GM12878 (cell line): Measurements from ENCODE around the gene AKAP9. TPM values are rescaled to one million over a fixed set of nuclear protein-coding genes. Genes with fewer than 3 reads are reported as not detected.

Source experiments
- ATAC-seq: fragments of 200-7000 bp; cut with Tn5 transposase; 3 replicates; pipeline ENCODE4 v1.9.1; 2020; ENCODE audit warnings: mild to moderate bottlenecking, moderate library complexity
- BruUV-seq: library from RNA; stranded (reverse); fragments of 400-500 nt; replicated peaks from 2 replicates; lab custom pipeline; 2021; lab: Mats Ljungman, UMichigan
- CTCF ChIA-PET: fragments of 300-600 bp; sonication (Branson Sonifier 250); formaldehyde crosslinking; extraction: SDS; loops from one replicate; lab custom pipeline; 2021; ENCODE audit warnings: inconsistent platforms; lab: Yijun Ruan, JAX
- POLR2A ChIA-PET: fragments of 350-600 bp; formaldehyde crosslinking; extraction: SDS; loops from one replicate; lab custom pipeline; 2021; ENCODE audit warnings: inconsistent platforms; lab: Charles Lee
- RAD21 ChIA-PET: fragments of 300-600 bp; sonication (Branson Sonifier 250); formaldehyde crosslinking; loops from one replicate; lab custom pipeline; 2023; ENCODE audit warnings: antibody characterized with exemption; ENCODE audit not compliant: unreplicated experiment; lab: Charles Lee
- SMC1A ChIA-PET: fragments of 300-600 bp; sonication (Branson Sonifier 250); formaldehyde crosslinking; loops from one replicate; lab custom pipeline; 2023; ENCODE audit not compliant: unreplicated experiment, uncharacterized antibody; lab: Charles Lee
- DNase-seq: peaks from one replicate; pipeline ENCODE4 v3.0.0-alpha.2; 2011; ENCODE audit warnings: low read depth, low spot score
- FAIRE-seq: peaks from 3 replicates; lab custom pipeline; 2011; peaks lifted over from hg19 to GRCh38; lab: Jason Lieb, UNC
- H2AFZ ChIP-seq: 2 replicates; pipeline ENCODE4 v1.6.0; 2011; ENCODE audit warnings: low read depth, low read length, control low read depth; ENCODE audit not compliant: control insufficient read depth
- H3K27ac ChIP-seq: 2 replicates; pipeline ENCODE4 v1.5.1; 2011; ENCODE audit warnings: control low read depth; ENCODE audit not compliant: control insufficient read depth, insufficient read depth
- H3K27me3 ChIP-seq, 2 experiments: replicated peaks in 1 of 2; 2 replicates each; pipeline versions ENCODE4 v1.6.0 to v1.6.1; 2011; ENCODE audit warnings: low read length in 1 of 2; ENCODE audit not compliant: control insufficient read depth in 2 of 2, insufficient read depth in 2 of 2
- H3K36me3 ChIP-seq, 2 experiments: 2 replicates each; pipeline ENCODE4 v1.5.1; 2011; ENCODE audit warnings: low read length in 1 of 2; ENCODE audit not compliant: control insufficient read depth in 2 of 2, insufficient read depth in 2 of 2
- H3K4me1 ChIP-seq: 2 replicates; pipeline ENCODE4 v1.6.1; 2011; ENCODE audit warnings: mild to moderate bottlenecking, low read length, moderate library complexity, mixed read lengths; ENCODE audit not compliant: control insufficient read depth, insufficient read depth
- H3K4me2 ChIP-seq: 2 replicates; pipeline ENCODE4 v1.6.0; 2011; ENCODE audit warnings: control low read depth; ENCODE audit not compliant: control insufficient read depth, insufficient read depth
- H3K4me3 ChIP-seq: fragments of 200-600 bp; sonication (generic); 2 replicates; pipeline ENCODE4 v1.5.1; 2016
- H3K79me2 ChIP-seq: 2 replicates; pipeline ENCODE4 v1.6.0; 2011; ENCODE audit warnings: low read length; ENCODE audit not compliant: control insufficient read depth, insufficient read depth
- H3K9ac ChIP-seq: 2 replicates; pipeline ENCODE4 v1.8.0; 2011; ENCODE audit warnings: low read length, control low read depth, mixed read lengths; ENCODE audit not compliant: control insufficient read depth, insufficient read depth
- H3K9me3 ChIP-seq: replicated peaks from 3 replicates; pipeline ENCODE4 v1.5.1; 2011; ENCODE audit warnings: mild to moderate bottlenecking, low read length; ENCODE audit not compliant: control insufficient read depth, insufficient read depth
- H4K20me1 ChIP-seq: 2 replicates; pipeline ENCODE4 v1.6.0; 2011; ENCODE audit not compliant: control insufficient read depth, insufficient read depth
- CREM ChIP-seq: IDR thresholded peaks from 2 replicates; pipeline ENCODE4 v1.6.1; 2014; ENCODE audit warnings: antibody characterized with exemption, low read depth
- ETV6 ChIP-seq, 2 experiments: fragments of 450-650 bp in 1 of 2; IDR thresholded peaks in 1 of 2; conservative IDR thresholded peaks in 1 of 2; 2 replicates each; pipeline ENCODE4 v1.6.1; 2014; ENCODE audit warnings: antibody characterized with exemption in 1 of 2, borderline replicate concordance in 1 of 2, low read depth in 1 of 2, mild to moderate bottlenecking in 1 of 2, moderate library complexity in 1 of 2
- EZH2 ChIP-seq: IDR thresholded peaks from 2 replicates; pipeline ENCODE4 v1.6.1; 2012; ENCODE audit warnings: low read depth, mild to moderate bottlenecking, control low read depth, inconsistent platforms, low read length, borderline replicate concordance; ENCODE audit not compliant: control insufficient read depth
- FOS ChIP-seq: IDR thresholded peaks from 3 replicates; pipeline ENCODE4 v1.6.1; 2011; ENCODE audit warnings: borderline replicate concordance; ENCODE audit not compliant: insufficient read length; ENCODE audit errors: extremely low read depth
- IKZF2 ChIP-seq, 2 experiments: fragments of 450-650 bp; IDR thresholded peaks; 2 replicates each; pipeline ENCODE4 v1.6.1; 2017; ENCODE audit warnings: mild to moderate bottlenecking in 2 of 2, moderate library complexity in 2 of 2
- MLLT1 ChIP-seq: fragments of 450-650 bp; IDR thresholded peaks from 2 replicates; pipeline ENCODE4 v1.6.1; 2016; ENCODE audit warnings: mild to moderate bottlenecking
- PKNOX1 ChIP-seq: fragments of 450-650 bp; IDR thresholded peaks from 2 replicates; pipeline ENCODE4 v1.6.1; 2016; ENCODE audit warnings: mild to moderate bottlenecking
- SMC3 ChIP-seq: IDR thresholded peaks from 2 replicates; pipeline ENCODE4 v1.6.1; 2011; ENCODE audit warnings: low read length, improper control_type of control experiment, borderline replicate concordance
- in situ Hi-C: fragments of 300-500 bp; cut with MboI; formaldehyde crosslinking; loops from 9 replicates; pipeline ENCODE4 v1.14.3; 2018; ENCODE audit warnings: mixed read lengths
- intact Hi-C: fragments of 100-400 bp; cut with micrococcal nuclease; formaldehyde crosslinking; loops from one replicate; pipeline ENCODE4 v1.14.2; 2022; ENCODE audit not compliant: unreplicated experiment
- polyA plus RNA-seq, 11 experiments: library from polyadenylated mRNA; depleted of rRNA in 4 of 11; unstranded in 6 of 11; stranded (reverse) in 5 of 11; fragments of >200 nt; fragmentation: Nextera tagmentation in 4 of 11; fragmentation: Illumina TruSeq in 1 of 11; extraction: Ambion mirVana in 4 of 11; extraction: Trizol in 1 of 11; gene quantifications; 1 replicate in 1 of 11; 2 replicates in 10 of 11; pipeline versions ENCODE4 v1.2.1 to v1.2.3, GENCODE V29; 2011 to 2016; ENCODE audit warnings: inconsistent platforms in 2 of 11, missing spikeins in 2 of 11, low read depth in 1 of 11
- total RNA-seq, 4 experiments: library from RNA; depleted of rRNA in 3 of 4; stranded (reverse); fragments of >200 nt in 3 of 4; fragmentation: Illumina TruSeq in 1 of 4; extraction: Trizol in 1 of 4; gene quantifications; 2 replicates each; pipeline versions ENCODE4 v1.2.1 to v1.2.3, GENCODE V29; 2013 to 2021

AKAP9 gene
- total and polyA plus RNA-seq, 10 of the 15 experiments (the other 5 are each of a cell fraction or from before 2014, with no cell fraction given): 21.1 to 62.8 (median 31.6) TPM

- TF ChIP-seq FOS (no peak), MLLT1 (no peak), PKNOX1 (no peak), CREM (no peak), IKZF2 (IDR thresholded peaks at IDR 0.05) (no peak), SMC3 (no peak), ETV6 (conservative IDR thresholded peaks at IDR 0.05 in 1 of 2, IDR thresholded peaks at IDR 0.05 in 1 of 2; ENCODE audit: borderline replicate concordance in 1 of 2, low read depth in 1 of 2) (no peak)
Observed at GRCh38 chr7:91973639-91974038, 33.0 kb downstream of the AKAP9 start (continued).

GRCh38 chr7:91974066-91974465 lies 33.4 kb downstream of the AKAP9 start:
- BruUV-seq: no TSS peak
- SMC1A ChIA-PET: no interaction called here
- POLR2A ChIA-PET: no interaction called here
- FAIRE-seq (no peak), ATAC-seq (no peak), DNase-seq (no peak)
- Histone ChIP-seq H3K9me3 (no peaks in the 10 kb centered on the region; the same call in 2 of the 3 replicates), H3K4me2 (no peak overlapping the region), H3K27me3 (no peaks in the 10 kb centered on the region), H3K27ac (no peak overlapping the region), H4K20me1 (no peaks in the 10 kb centered on the region), H2AFZ (no peak overlapping the region), H3K4me3 (no peak overlapping the region), H3K79me2 (peaks cover 4% of the 10 kb centered on the region), H3K9ac (no peak overlapping the region), H3K4me1 (no peaks in the 10 kb centered on the region), H3K36me3 (peaks cover 0 to 6% of the 10 kb centered on the region in 2 experiments; a peak in 1 of 4 replicates)
- TF ChIP-seq EZH2: no peak
- in situ Hi-C loops (no loop called here), intact Hi-C loops (no loop called here)
- CTCF ChIA-PET: no interaction called here
- RAD21 ChIA-PET: no interaction called here
